Glomerular visceral epithelial cell (primary cell): ENCODE results near the gene SAMM50.
"Not testable (repeated sequence)": the region's sequence is repeated elsewhere in the genome, so short reads cannot be mapped to it uniquely, and the experiment has no call there.

Experiments used
- DNase-seq: peaks from one replicate; pipeline ENCODE4 v3.0.0-alpha.2; 2016; ENCODE audit errors: extremely low spot score

The SAMM50 gene

DNA sequence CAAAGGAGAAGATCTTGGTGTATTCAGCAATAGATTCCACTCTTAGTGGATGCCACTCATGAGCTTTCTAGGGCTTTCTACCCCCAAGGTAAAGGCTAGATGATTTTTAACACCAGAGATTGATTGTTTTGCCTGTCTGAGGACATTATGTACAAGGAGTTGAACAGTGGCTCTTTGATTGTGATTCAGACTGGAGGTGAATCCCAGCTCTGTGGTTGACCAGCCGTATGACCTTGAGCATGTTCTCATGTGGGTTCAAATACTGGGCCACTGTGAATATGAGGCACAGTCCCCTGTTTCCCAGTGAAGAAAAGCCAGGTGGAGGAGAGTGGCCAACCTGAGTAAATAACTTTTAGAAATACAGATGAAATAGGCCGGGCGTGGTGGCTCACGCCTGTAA is 44.9 kb downstream of the SAMM50 start:
- no peak for DNase-seq

DNA sequence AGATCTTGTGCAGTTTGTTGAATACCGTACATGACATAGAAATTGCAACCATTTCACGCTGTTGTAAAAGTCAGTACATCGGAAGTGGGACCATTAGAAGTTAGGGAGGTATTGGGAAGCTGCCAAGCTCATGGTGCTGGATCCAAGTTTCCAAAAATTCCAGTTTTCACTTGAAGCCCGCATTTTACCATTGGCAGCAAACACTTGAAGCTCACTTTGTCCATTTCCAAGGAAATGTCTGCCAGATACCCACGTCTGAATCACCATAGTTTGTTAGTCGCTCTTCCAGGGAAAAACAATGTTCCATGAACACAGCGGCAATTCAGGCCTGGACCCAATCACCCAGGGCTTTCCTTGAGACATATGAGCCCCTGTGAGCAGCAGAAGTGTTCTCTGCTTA is 46.3 kb downstream of the SAMM50 start:
- no peak for DNase-seq

DNA sequence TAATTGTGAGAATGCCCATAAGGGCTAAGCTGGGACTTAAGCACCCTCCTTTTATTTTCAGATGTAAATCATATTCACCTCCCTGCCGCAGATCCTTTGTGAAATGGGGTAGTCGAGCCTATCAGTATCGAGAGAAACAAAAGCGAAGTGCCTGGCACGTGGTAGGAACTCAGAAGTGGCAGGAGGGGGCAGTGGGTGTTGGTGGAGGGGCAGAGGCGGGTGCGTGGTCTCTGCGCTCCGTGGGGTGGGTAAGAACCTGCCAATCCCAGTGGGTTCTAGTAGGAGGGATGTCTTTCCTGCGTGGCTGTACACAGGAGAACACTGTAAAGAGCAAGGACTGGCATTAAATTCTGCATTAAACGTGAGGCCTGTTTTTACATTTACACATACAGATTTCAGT is 47.1 kb downstream of the SAMM50 start:
- DNase-seq = no peak

DNA sequence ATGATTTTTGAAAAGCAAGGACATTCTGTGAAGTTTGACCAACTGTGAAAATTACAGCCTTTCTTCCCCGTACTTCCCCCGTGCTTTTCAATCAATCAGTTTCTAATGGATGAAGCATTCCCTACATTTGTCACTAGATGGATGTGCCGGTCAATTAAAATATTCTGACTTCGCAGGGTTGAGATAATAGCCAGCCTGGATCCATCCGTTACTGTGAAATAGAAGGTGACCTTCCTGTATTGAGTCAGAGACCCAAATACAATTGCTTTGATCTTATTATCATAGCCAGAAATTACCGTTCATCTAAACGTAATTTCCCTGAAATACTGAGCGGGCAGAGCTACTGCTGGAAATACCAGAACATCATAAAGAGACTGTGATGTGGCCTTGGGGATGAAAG is 47.8 kb downstream of the SAMM50 start:
- no peak for DNase-seq

DNA sequence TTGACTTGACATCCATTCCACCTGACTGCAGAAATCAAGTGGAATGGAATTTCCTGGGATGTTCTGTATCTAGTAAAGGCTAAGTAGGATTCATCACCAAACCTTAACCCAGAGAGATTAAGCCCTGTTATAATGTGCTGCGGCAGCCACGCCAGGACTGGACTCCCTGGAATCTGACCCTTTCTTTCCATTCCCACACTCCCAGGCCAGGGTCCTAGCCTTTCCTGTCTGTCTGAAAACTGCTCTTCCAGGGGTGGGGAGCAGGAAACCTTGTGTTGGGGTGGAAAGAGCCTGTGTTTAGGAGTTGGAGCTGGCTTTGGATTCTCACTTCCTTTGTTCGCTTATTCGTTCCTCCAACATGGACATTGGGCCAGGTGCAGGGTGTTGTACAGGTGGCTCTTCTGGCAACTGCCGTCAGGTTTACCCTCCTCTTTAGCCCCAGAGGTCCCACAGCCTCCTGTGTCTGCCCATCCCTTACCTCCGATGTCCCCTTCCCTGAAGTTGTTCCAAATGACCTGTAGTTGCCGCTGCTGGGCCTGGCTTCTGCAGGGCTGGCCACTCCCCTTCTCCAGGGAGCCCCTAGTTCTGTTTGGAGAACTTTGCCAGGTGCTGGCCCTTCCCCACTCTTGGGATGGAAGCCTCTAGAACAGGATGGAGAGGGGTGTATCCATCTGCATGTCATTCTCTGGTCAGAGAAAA is 48.3 kb downstream of the SAMM50 start:
- DNase-seq = no peak

DNA sequence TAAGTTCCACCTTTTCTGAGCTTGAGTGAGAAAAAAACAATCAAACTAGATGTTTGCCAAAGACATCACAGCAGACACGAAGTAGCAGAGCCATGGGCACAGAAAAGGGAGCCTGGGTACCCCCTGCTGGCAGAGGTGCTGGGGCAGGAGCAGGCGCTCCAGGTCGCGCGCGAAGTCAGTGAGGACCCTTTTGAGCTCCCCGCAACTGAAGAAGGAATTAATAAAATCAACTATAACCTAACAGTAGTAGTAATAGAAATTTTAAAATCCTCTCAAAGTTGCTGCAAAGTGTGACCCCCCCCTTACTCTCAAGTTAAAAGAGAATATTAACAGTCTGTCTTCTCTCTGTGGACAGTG is 48.8 kb downstream of the SAMM50 start:
- DNase-seq = no peak

DNA sequence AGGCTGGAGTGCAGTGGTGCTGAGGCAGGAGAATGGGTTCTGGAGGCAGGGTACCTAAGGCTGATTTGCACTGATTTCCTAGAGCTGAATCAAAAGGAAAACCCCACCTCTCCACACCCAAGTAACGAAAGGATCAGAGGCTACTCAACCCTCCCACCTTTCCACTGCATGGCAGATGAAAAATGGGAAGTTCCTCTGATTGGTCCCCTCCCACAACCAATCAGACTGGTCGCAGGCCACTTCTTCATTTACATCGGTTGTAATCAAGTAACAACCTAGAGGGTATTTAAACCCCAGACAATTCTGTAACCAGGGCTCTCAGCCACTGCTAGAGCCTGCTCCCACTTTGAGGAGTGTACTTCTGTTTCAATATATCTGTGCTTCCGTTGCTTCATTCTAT is 50.3 kb downstream of the SAMM50 start:
- DNase-seq = no peak

DNA sequence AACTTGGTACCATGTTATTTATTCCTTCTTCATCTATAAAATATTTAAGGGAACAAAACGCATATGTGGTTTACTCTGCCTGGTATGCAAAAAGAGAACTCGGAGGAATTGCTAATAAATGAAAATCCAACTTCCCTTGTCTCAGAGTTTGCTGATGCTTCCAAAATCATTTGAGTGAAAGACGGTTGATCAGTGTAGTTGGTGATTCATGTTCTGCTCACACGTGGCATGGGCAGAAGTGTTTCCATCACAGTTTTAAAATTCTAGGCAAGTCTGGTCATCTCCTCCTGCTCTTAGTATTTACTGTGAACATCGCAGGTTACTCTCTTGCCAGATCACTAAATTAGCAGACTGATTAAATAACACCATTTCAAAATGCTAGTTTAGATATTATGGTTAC is 56.9 kb downstream of the SAMM50 start:
- DNase-seq = no peak

DNA sequence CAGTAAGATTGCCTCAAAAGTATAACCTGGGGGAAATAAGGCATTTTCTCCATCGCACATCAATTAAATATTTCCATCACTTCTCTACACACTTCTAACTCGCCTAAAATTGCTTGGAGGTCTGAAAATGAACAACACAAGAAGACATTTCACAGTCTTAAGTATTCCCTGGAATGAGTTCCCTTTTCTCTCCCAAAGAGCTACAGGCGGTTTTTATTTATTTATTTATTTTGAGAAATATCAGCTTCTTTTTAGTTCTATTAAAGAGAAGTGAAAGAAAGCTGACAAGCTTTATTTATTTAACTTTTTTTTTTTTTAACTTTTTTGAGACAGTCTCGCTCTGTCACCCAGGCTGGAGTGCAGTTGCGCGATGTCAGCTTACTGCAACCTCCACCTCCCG is 57.3 kb downstream of the SAMM50 start:
- no peak for DNase-seq

DNA sequence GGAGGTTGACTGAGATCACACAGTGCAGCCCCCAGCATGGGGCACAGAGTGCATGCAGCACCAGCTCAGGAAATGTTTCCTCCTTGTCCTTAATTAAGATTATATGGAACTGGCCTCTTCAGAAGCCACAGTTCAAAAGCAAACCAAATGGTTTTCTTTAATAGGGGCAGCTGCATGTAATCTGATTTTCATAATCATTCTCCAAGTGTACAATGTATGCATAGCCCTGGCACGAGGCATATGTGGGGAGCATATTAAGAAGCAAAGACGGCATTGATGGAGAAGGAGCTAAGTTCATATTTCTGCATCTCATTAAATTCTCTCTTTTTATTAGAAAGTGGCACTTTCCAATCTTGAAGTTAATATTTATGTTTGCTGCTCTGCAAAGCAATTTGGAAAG is 59.0 kb downstream of the SAMM50 start:
- no peak for DNase-seq

DNA sequence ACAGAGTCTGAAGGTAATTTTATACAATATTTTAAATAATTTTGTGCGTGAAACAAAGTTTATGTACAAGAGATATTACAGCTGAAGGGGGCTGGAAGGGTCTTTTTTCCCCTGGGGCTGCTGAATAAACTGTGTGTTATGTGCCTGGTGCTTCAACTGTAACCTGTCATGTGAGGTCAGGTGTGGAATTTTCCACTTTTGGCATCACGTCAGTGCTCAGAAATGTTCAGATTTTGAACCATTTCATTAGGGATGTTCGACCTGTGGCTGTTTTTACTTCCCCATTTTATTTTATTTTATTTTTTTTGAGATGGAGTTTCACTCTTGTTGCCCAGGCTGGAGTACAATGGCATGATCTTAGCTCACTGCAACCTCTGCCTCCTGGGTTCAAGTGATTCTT is 61.3 kb downstream of the SAMM50 start:
- not testable (repeated sequence) for DNase-seq

DNA sequence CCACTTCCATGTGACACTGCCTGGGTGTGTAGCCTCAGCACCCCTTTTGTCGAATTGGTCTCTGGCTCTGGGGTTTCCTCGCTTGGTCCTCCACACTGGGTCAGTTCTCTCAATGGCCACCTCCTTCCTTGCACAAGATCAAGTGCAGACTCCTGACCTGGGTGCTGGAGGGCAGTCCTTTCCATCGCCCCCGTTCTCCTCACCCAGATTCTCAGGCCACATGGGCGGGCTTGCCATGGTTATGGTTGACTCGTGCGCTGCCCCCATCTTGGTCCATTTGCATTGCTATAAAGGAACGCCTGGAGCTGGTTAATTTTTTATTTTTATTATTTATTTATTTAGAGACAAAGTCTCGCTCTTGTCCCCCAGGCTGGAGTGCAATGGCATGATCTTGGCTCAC is 63.4 kb downstream of the SAMM50 start:
- DNase-seq = no peak

DNA sequence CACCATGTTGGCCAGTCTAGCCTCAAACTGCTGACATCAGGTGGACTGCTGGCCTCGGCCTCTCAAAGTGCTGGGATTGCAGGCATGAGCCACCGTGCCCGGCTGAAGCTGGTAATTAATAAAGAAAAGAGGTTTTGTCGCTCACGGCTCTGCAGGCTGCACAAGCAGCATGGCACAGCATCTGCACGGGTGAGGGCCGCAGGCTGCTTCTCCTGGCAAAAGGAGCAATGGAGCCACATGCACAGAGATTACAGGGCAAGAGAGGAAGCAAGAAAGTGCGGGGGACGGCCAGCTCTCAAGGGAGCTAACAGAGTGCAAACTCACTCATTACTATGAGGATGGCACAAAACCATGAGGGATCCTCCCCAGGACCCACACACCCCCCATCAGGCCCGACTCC is 64.2 kb downstream of the SAMM50 start:
- DNase-seq = no peak

DNA sequence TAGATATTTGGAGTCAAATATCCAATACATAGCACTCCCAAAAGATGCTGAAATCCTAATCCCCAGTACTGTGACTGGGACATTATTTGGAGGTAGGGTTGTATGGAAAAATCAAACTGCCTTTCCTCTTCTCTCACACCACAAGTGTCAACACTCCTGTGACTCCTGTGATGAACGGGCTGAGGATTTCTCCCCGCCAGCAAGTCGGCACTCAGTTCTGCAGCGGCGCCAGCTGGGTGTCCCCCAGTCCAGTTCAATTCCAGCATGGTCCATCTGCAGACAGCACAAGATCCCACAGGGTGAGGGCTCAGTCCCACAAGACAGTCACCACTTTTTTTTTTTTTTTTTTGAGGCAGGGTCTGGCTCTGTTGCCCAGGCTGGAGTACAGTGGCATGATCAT is 64.6 kb downstream of the SAMM50 start:
- no peak for DNase-seq

DNA sequence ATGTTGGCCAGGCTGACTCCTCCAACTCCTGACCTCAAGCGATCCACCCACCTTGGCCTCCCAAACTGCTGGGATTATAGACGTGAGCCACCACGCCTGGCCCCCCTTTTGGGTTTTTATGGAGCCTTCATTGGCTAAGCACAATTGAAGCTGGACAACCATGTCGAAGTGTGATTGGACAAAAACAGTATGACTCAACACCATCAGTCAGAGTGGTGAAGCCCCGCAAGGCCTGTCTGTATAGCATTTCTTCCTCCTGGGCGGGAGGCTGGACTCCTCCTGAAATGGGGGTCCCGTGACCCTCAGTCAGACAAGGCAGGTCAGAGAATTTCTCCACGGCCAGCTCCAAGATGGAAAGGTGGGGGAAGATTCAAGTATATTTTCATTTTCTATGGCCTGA is 65.7 kb downstream of the SAMM50 start:
- no peak for DNase-seq

DNA sequence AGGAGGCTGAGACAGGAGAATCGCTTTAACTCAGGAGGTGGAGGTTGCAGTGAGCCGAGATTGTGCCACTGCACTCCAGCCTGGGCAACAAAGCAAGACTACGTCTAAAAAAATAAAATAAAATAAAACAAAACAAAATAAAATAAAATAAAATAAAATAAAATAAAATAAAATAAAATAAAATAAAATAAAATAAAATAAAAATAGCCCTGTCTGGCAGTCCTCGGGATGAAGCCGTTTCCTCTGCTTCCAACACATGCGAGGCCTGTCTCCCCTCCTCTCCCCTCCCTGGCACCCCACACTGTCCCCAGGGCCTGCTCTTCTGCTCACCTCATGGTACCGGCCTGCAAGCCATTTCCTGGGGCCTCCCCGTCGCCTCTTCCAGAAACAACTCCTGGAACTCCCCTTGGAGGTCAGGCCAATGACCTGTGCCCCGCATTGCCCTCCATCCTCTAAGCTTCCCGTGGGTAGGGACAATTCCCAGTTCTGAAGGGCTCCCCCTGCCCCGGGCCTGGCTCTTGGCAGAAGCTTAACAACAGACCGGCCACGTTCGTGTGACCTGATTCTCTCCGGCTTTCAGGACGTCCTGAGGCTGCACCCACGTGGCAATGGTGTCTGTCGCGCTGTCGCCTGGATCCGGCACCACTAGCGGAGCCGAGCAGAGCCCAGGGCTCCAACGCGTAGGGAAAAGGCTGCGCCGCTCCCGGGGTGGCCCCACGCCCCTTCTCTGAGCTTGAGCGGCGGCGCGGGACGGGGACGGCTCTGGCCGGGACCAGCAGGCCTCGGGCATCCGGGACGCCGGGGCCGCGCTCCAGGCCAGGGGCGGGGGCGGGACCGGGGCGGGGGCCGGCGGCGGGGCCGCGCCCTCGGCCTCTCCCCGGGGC is 68.4 kb downstream of the SAMM50 start:
- DNase-seq = peak; percentile 42

DNA sequence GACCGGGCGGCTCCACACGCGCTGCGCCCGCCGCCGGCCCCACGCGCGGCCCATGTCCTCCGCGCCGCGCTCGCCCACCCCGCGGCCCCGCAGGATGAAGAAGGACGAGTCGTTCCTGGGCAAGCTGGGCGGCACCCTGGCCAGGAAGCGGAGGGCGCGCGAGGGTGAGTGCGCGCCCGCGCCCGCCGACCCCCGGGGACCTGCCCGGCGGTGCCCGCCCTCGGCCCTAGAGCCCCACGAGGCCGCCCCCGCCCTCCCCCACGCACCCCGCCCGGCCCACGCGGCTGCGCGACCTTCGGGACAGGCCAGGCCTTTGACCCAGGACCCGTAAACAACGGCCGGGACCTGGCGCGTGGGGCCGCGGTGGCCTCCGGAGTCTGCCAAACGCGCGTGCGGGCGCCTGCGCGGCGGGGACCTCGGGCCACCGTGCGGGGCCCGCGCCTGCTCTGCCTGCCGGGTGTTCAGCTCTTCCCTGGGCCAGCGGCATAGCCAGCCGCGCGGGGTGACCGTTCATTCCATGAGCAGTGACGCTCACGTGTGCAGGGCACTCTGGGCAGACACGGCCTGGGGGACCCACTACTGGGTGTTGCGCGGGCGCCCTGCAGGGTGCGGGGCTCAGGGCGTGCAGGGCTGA is 69.2 kb downstream of the SAMM50 start, which contains the start of gene PARVB:
PARVB (plus strand) TSS at position 15 of the 634 bp plus-strand sequence; CDS start at position 53, 38 bp downstream.
- no peak for DNase-seq

DNA sequence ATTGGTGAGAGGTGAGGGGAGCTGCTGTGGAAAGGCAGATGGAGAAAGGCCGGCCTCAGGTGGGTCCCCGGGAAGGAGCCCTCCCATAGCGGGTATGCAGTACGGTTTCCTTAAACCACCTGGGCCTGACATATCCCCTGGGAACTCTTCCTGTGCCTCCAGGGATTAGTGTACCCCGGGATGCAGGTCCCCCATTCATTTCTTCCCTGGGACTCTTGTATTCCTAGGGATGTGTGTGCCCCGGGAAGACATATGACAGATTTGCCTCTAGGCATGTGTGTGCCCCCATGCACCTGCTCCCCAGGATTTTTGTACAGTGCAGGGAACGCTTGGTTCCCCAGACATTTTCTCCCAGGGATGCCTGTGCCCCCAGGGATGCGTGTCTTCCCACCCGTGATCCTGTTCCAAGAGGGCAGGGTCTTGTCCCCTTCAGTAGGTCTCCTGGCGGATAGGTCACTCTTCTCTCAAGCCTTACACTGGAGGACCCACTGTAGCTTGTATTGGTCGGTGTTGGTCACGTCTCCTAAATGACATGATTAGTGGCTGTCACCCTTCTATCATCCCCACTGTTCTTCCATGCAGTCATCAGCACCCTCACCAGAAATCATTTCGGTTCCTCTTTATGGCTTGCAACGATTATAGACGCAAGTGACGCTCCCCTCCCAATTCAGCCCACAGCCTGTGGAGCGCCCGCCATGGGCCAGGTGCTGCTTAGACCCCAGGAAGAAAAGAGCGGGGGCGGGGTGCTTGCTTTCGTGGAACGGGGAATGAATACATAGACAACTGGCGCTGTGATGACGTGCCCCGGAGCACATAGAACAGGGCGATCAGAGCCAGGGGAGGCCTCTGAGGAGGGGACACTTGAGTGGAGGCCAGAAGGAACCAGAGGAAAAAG is 70.2 kb downstream of the SAMM50 start:
- no peak for DNase-seq

DNA sequence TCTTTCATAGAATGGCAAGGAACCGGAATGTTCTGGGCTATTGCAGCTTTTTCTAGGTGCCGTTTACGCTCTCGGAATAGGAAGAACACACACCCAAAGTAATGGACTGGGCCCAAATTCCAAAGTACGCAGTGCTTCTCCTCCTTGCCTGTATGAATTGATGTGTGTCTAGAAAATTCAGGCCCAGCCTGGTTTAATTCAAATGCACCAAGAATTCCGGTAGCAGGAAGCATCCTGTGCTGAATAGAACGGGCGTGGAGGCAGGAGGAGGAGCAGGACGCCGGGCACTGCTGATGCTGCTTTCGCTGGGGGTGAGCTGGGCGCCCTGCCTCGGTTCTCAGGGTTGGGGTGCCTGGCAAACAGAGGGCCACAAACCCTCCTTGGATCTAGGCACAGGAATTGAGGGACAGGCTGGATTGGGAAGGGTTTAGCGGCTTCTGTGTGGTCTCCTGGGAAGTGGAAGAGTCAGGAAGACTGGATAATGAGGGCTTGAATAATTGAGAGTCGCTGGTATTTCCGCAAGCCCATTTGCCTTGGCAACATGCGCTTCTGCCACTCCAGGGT is 70.9 kb downstream of the SAMM50 start:
- no peak for DNase-seq

DNA sequence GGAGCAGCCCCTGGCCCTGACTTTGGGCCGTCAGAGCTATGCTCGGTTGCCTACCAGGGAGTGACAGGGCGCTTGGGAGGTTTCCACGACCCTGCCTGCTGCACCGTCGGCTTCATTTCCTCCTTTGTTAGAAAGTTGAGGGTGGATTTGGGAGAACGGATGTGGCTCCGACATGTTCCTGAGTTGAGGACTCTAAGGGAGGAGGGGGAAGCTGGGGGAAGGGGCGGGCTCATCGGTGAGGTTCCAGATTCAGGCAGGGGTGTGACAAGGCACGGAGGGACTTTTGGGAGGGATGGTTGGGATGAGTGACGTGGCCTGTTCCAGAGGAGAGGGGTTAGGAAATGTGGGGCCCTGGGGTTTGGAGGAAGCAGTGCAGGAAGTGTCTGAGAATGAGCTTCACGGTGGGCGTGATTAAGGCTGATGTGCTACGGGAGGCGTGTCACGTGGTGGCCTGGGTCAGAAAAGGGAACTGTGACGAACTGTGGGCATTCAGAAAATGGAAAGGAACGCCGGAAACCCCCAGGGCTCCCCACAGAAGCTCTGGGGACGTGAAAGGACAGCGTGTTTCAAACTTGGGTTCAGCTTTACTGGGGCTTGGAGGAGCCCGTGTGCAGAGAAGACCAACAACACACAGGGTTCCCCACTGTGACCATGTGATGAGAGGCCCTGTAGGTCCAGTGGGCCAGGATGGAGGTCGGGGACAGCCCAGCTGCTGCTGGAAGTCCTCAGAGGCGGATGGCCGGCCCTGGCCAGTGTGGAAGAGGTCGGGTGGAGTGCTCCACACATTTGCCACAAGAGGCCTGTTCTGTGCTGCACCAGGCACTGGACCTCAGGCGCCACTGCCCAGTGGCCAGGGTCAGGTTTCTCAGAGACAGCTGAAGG is 71.6 kb downstream of the SAMM50 start:
- no peak for DNase-seq
